Neural cell (in vitro differentiated cells): ENCODE data around the gene ATP1A2. TPM values are rescaled to one million over a fixed set of nuclear protein-coding genes. Genes with fewer than 3 reads are reported as not detected.

Source experiments
- H2AFZ ChIP-seq: fragments of 200-600, 300-800 bp; sonication (generic), shearing (Covaris generic); 2 replicates; pipeline ENCODE4 v1.6.0; 2014; ENCODE audit warnings: low read depth, mild to moderate bottlenecking, antibody characterized with exemption, low read length, moderate library complexity
- H3F3A ChIP-seq: fragments of 200-600 bp; shearing (Covaris generic); 2 replicates; pipeline ENCODE4 v1.6.1; 2016; ENCODE audit warnings: mild to moderate bottlenecking, moderate library complexity, mixed read lengths, antibody characterized with exemption, low read length; ENCODE audit not compliant: insufficient read depth, poor library complexity, severe bottlenecking
- H3K27ac ChIP-seq: fragments of 200-600, 300-800 bp; sonication (generic), shearing (Covaris generic); 2 replicates; pipeline ENCODE4 v1.5.1; 2014; ENCODE audit warnings: mild to moderate bottlenecking, low read length, moderate library complexity
- H3K27me3 ChIP-seq: fragments of 300-800, 200-600 bp; sonication (generic), shearing (Covaris generic); 2 replicates; pipeline ENCODE4 v1.6.0; 2014; ENCODE audit warnings: mild to moderate bottlenecking, low read depth, low read length, moderate library complexity; ENCODE audit not compliant: insufficient read depth
- H3K36me3 ChIP-seq: fragments of 300-800, 200-600 bp; sonication (generic), shearing (Covaris generic); 2 replicates; pipeline ENCODE4 v1.5.1; 2014; ENCODE audit warnings: mild to moderate bottlenecking, antibody characterized with exemption, low read length, moderate library complexity; ENCODE audit not compliant: insufficient read depth
- H3K4me2 ChIP-seq: fragments of 300-800, 200-600 bp; sonication (generic), shearing (Covaris generic); 2 replicates; pipeline ENCODE4 v1.6.0; 2014; ENCODE audit warnings: mild to moderate bottlenecking, low read length
- H3K4me3 ChIP-seq: fragments of 300-800, 200-600 bp; sonication (generic), shearing (Covaris generic); 2 replicates; pipeline ENCODE4 v1.5.1; 2014; ENCODE audit warnings: mild to moderate bottlenecking, low read length, moderate library complexity
- H3K79me2 ChIP-seq: fragments of 200-600 bp; shearing (Covaris generic); replicated peaks from 2 replicates; pipeline ENCODE4 v1.6.0; 2014; ENCODE audit warnings: mild to moderate bottlenecking, low read length, moderate library complexity; ENCODE audit not compliant: insufficient read depth
- H3K9ac ChIP-seq: fragments of 300-800, 200-600 bp; sonication (generic), shearing (Covaris generic); 2 replicates; pipeline ENCODE4 v1.6.1; 2016; ENCODE audit warnings: mild to moderate bottlenecking, low read length, mixed read lengths
- H3K9me2 ChIP-seq: fragments of 200-600 bp; shearing (Covaris generic); 2 replicates; pipeline ENCODE4 v1.6.1; 2016; ENCODE audit warnings: mild to moderate bottlenecking, low read length, mixed read lengths; ENCODE audit not compliant: insufficient read depth
- H3K9me3 ChIP-seq: fragments of 200-600, 300-800 bp; sonication (generic), shearing (Covaris generic); 2 replicates; pipeline ENCODE4 v1.6.1; 2016; ENCODE audit warnings: mild to moderate bottlenecking, mixed run types, low read length, moderate library complexity, mixed read lengths
- H4K20me1 ChIP-seq: fragments of 200-600 bp; shearing (Covaris generic); 2 replicates; pipeline ENCODE4 v1.6.1; 2016; ENCODE audit warnings: mild to moderate bottlenecking, mixed run types; ENCODE audit not compliant: insufficient read depth
- EP300 ChIP-seq: fragments of 450-650 bp; conservative IDR thresholded peaks from 2 replicates; pipeline ENCODE4 v1.6.1; 2014; ENCODE audit warnings: antibody characterized with exemption, mild to moderate bottlenecking, moderate library complexity; ENCODE audit not compliant: poor library complexity, severe bottlenecking
- EZH2 ChIP-seq: fragments of 200-600, 300-800 bp; shearing (Covaris generic), sonication (generic); IDR thresholded peaks from 2 replicates; pipeline ENCODE4 v1.6.1; 2014; ENCODE audit warnings: antibody characterized with exemption, low read length, borderline replicate concordance, mild to moderate bottlenecking; ENCODE audit not compliant: insufficient read depth, poor library complexity, severe bottlenecking
- MXI1 ChIP-seq: fragments of 450-650 bp; conservative IDR thresholded peaks from 2 replicates; pipeline ENCODE4 v1.6.1; 2014; ENCODE audit warnings: antibody characterized with exemption, mild to moderate bottlenecking; ENCODE audit not compliant: poor library complexity, severe bottlenecking
- POLR2AphosphoS5 ChIP-seq: IDR thresholded peaks from 2 replicates; pipeline ENCODE4 v1.6.1; 2012
- RAD21 ChIP-seq: fragments of 450-650 bp; conservative IDR thresholded peaks from 2 replicates; pipeline ENCODE4 v1.6.1; 2014; ENCODE audit warnings: antibody characterized with exemption, mild to moderate bottlenecking, moderate library complexity
- REST ChIP-seq: IDR thresholded peaks from 2 replicates; pipeline ENCODE4 v1.6.1; 2012; ENCODE audit warnings: borderline replicate concordance
- SMC3 ChIP-seq: fragments of 450-650 bp; conservative IDR thresholded peaks from 2 replicates; pipeline ENCODE4 v1.6.1; 2014; ENCODE audit warnings: antibody characterized with exemption, mild to moderate bottlenecking, moderate library complexity; ENCODE audit not compliant: poor library complexity
- TAF1 ChIP-seq: IDR thresholded peaks from 2 replicates; pipeline ENCODE4 v1.6.1; 2012; ENCODE audit warnings: low read depth
- polyA plus RNA-seq: library from polyadenylated mRNA; depleted of rRNA; stranded (reverse); fragments of >200 nt; gene quantifications from 2 replicates; pipeline ENCODE4 v1.2.3, GENCODE V29; 2014
- TF ChIP-seq, protein P1 (sequence below): fragments of 450-650 bp; IDR thresholded peaks from 2 replicates; pipeline ENCODE4 v1.5.1; 2014; ENCODE audit warnings: antibody characterized with exemption, mild to moderate bottlenecking, moderate library complexity; ENCODE audit not compliant: poor library complexity, severe bottlenecking

Gene ATP1A2
- polyA plus RNA-seq, 1 donor from 2014 or later, result 0.12 TPM

DNA sequence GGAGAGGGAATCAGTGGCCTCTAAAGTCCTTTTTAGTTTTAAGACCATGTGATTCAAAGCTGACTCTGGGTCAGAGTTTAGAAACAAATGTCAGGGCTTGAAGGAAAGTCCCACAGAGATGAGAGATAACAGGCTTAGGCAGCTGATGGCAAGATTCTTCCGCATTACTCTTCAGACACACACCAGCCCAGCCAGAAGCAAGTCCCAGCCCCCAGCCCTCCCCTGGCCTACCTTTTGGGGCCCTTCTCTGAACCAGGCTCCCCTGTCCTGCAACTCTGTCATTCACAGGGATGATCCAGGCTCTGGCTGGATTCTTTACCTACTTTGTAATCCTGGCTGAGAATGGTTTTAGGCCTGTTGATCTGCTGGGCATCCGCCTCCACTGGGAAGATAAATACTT lies 61.7 kb downstream of the ATP1A2 start:
- no peak overlapping the region for H2AFZ ChIP-seq
- TF ChIP-seq MXI1, result no peak
- TF ChIP-seq EP300, result no peak
- TF ChIP-seq RAD21, result no peak
- no peak for TF ChIP-seq REST
- TF ChIP-seq POLR2AphosphoS5, result no peak
- TF ChIP-seq, protein P1, sequence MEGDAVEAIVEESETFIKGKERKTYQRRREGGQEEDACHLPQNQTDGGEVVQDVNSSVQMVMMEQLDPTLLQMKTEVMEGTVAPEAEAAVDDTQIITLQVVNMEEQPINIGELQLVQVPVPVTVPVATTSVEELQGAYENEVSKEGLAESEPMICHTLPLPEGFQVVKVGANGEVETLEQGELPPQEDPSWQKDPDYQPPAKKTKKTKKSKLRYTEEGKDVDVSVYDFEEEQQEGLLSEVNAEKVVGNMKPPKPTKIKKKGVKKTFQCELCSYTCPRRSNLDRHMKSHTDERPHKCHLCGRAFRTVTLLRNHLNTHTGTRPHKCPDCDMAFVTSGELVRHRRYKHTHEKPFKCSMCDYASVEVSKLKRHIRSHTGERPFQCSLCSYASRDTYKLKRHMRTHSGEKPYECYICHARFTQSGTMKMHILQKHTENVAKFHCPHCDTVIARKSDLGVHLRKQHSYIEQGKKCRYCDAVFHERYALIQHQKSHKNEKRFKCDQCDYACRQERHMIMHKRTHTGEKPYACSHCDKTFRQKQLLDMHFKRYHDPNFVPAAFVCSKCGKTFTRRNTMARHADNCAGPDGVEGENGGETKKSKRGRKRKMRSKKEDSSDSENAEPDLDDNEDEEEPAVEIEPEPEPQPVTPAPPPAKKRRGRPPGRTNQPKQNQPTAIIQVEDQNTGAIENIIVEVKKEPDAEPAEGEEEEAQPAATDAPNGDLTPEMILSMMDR, result no peak
- no peak for TF ChIP-seq EZH2
- TF ChIP-seq SMC3, result no peak
- no peak for TF ChIP-seq TAF1

DNA sequence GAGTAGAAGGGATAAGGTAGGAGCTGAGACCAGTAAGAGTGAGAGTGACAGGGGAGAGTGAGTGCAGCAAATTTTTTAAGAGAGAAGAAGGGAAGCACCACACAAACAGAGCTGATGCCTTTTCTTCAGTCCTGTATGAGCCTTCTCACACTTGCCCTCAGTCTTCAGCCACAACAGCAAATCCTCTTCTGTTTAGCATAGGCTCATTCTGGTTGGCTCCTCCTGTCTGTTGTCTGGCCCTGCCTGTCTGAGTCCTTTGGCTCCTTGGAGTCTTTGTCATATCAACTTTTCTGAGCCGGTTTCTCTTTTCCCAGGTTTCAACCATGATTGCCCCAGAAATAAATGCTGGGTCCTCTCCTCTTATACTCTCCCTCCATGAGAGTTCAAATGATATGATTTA lies 62.1 kb downstream of the ATP1A2 start:
- no peak for TF ChIP-seq EZH2
- TF ChIP-seq SMC3, result no peak
- TF ChIP-seq, protein P1, result no peak
- TF ChIP-seq EP300, result no peak
- no peak for TF ChIP-seq TAF1
- TF ChIP-seq REST, result no peak
- TF ChIP-seq MXI1, result no peak
- no peak for TF ChIP-seq RAD21
- no peak for TF ChIP-seq POLR2AphosphoS5
- Histone ChIP-seq H3K27me3 (no peaks in the 10 kb centered on the region), H3K9me2 (no peaks in the 10 kb centered on the region), H4K20me1 (no peaks in the 10 kb centered on the region), H2AFZ (no peak overlapping the region), H3F3A (no peaks in the 10 kb centered on the region), H3K9ac (no peak overlapping the region), H3K36me3 (no peaks in the 10 kb centered on the region), H3K79me2 (no peaks in the 10 kb centered on the region), H3K9me3 (no peaks in the 10 kb centered on the region), H3K4me2 (no peak overlapping the region), H3K27ac (no peak overlapping the region), H3K4me3 (no peak overlapping the region)

More for the DNA sequence above, 61.7 kb downstream of the ATP1A2 start:
- Histone ChIP-seq H3F3A (no peaks in the 10 kb centered on the region), H3K9me2 (no peaks in the 10 kb centered on the region), H3K4me2 (no peak overlapping the region), H3K9ac (no peak overlapping the region), H3K27me3 (no peaks in the 10 kb centered on the region), H3K27ac (no peak overlapping the region), H3K79me2 (no peaks in the 10 kb centered on the region), H3K4me3 (no peak overlapping the region), H3K36me3 (no peaks in the 10 kb centered on the region), H3K9me3 (no peaks in the 10 kb centered on the region), H4K20me1 (no peaks in the 10 kb centered on the region)
